Neural progenitor cell (in vitro differentiated cells): ENCODE measurements around the gene PPTC7. TPM values are rescaled to one million over a fixed set of nuclear protein-coding genes. Genes with fewer than 3 reads are reported as not detected.

Source experiments
- DNase-seq: peaks from one replicate; pipeline ENCODE4 v3.0.0-alpha.2; 2016; ENCODE audit warnings: low spot score
- H2AFZ ChIP-seq: fragments of 200-600 bp; sonication (generic); replicated peaks from 2 replicates; pipeline ENCODE4 v1.6.1; 2016; ENCODE audit warnings: antibody characterized with exemption
- H3F3A ChIP-seq: fragments of 200-600 bp; sonication (generic); 2 replicates; pipeline ENCODE4 v1.6.1; 2016; ENCODE audit warnings: antibody characterized with exemption, low read depth
- H3K27ac ChIP-seq: fragments of 200-600 bp; sonication (generic); 2 replicates; pipeline ENCODE4 v1.5.1; 2016; ENCODE audit warnings: mild to moderate bottlenecking
- H3K27me3 ChIP-seq: fragments of 200-600 bp; sonication (generic); 2 replicates; pipeline ENCODE4 v1.6.1; 2016; ENCODE audit warnings: mild to moderate bottlenecking, moderate library complexity
- H3K36me3 ChIP-seq: fragments of 200-600 bp; sonication (generic); 2 replicates; pipeline ENCODE4 v1.5.1; 2016
- H3K4me1 ChIP-seq: fragments of 200-600 bp; sonication (generic); 2 replicates; pipeline ENCODE4 v1.6.1; 2016; ENCODE audit warnings: mixed run types
- H3K4me2 ChIP-seq: fragments of 200-600 bp; sonication (generic); 2 replicates; pipeline ENCODE4 v1.6.1; 2016
- H3K4me3 ChIP-seq: fragments of 200-600 bp; sonication (generic); 2 replicates; pipeline ENCODE4 v1.5.1; 2016
- H3K79me2 ChIP-seq: fragments of 200-600 bp; sonication (generic); 2 replicates; pipeline ENCODE4 v1.6.1; 2016; ENCODE audit warnings: low read depth
- H3K9ac ChIP-seq: fragments of 200-600 bp; sonication (generic); 2 replicates; pipeline ENCODE4 v1.6.1; 2016
- H3K9me3 ChIP-seq: fragments of 200-600 bp; sonication (generic); 2 replicates; pipeline ENCODE4 v1.5.1; 2016; ENCODE audit warnings: low read depth
- H4K20me1 ChIP-seq: fragments of 200-600 bp; sonication (generic); 2 replicates; pipeline ENCODE4 v1.6.1; 2016; ENCODE audit warnings: low read depth
- H3K27ac Mint-ChIP-seq: 3 replicates; pipeline ENCODE4 v1.8.0; 2021; ENCODE audit warnings: mixed read lengths
- H3K27me3 Mint-ChIP-seq: 2 replicates; pipeline ENCODE4 v1.8.0; 2022; ENCODE audit warnings: low read depth, mild to moderate bottlenecking, inconsistent platforms, moderate library complexity, mixed read lengths; ENCODE audit not compliant: insufficient read depth
- H3K36me3 Mint-ChIP-seq: 3 replicates; pipeline ENCODE4 v1.8.0; 2021; ENCODE audit warnings: mixed read lengths
- H3K4me1 Mint-ChIP-seq: 3 replicates; pipeline ENCODE4 v1.8.0; 2021; ENCODE audit warnings: mixed read lengths
- H3K4me3 Mint-ChIP-seq: 3 replicates; pipeline ENCODE4 v1.8.0; 2021; ENCODE audit warnings: mild to moderate bottlenecking, moderate library complexity, mixed read lengths
- H3K9me3 Mint-ChIP-seq: 3 replicates; pipeline ENCODE4 v1.8.0; 2020; ENCODE audit warnings: mixed read lengths
- EZH2 ChIP-seq: fragments of 200-600 bp; sonication (generic); IDR thresholded peaks from 2 replicates; pipeline ENCODE4 v1.6.1; 2017; ENCODE audit warnings: antibody characterized with exemption, mild to moderate bottlenecking, moderate library complexity
- EZH2phosphoT487 ChIP-seq: fragments of 200-600 bp; sonication (generic); IDR thresholded peaks from 2 replicates; pipeline ENCODE4 v1.6.1; 2017; ENCODE audit warnings: antibody characterized with exemption
- total RNA-seq: library from RNA; depleted of rRNA; stranded (reverse); fragments of >200 nt; gene quantifications from 2 replicates; pipeline ENCODE4 v1.2.3, GENCODE V29; 2015; ENCODE audit warnings: low replicate concordance
- TF ChIP-seq, protein P1 (sequence below): fragments of 200-600 bp; sonication (generic); IDR thresholded peaks from 2 replicates; pipeline ENCODE4 v1.5.1; 2017; ENCODE audit warnings: antibody characterized with exemption, mild to moderate bottlenecking

The PPTC7 gene
- total RNA-seq, 1 donor from 2014 or later = 11.2 TPM

DNA sequence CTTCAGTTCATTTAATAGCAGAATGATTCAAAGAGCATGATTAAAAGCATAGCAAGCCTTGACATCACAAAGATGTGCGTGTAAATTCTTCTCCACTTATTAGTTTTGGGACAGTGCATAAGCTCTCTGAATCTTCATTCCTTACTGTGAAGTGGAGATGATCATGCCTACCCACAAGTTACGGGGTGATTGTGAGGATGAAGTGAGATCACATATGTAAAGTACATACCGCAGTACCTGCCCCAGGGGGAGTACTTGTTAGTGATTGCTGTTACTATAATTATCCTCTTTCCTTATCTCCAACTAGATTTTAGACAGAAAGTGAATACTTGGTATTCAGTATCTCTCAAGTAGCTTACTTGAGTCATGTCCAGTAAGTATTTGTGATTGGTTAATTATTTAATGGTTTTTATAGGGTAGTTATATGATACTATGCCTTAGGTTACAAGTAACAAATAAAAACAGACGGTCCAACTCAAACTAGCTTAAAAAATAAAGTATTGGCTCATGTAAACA is 75.0 kb downstream of the PPTC7 start:
- H3K4me1 Mint-ChIP-seq = no peaks in the 10 kb centered on the region
- Histone ChIP-seq H4K20me1 (no peaks in the 10 kb centered on the region), H2AFZ (no peak overlapping the region), H3K9ac (no peak overlapping the region), H3K9me3 (no peaks in the 10 kb centered on the region), H3K27ac (no peak overlapping the region), H3K4me3 (no peak overlapping the region), H3F3A (no peaks in the 10 kb centered on the region), H3K4me2 (no peak overlapping the region), H3K79me2 (no peaks in the 10 kb centered on the region), H3K27me3 (peaks cover 2% of the 10 kb centered on the region), H3K4me1 (no peaks in the 10 kb centered on the region), H3K36me3 (no peaks in the 10 kb centered on the region)
- H3K27ac Mint-ChIP-seq = no peak overlapping the region
- TF ChIP-seq, protein P1, sequence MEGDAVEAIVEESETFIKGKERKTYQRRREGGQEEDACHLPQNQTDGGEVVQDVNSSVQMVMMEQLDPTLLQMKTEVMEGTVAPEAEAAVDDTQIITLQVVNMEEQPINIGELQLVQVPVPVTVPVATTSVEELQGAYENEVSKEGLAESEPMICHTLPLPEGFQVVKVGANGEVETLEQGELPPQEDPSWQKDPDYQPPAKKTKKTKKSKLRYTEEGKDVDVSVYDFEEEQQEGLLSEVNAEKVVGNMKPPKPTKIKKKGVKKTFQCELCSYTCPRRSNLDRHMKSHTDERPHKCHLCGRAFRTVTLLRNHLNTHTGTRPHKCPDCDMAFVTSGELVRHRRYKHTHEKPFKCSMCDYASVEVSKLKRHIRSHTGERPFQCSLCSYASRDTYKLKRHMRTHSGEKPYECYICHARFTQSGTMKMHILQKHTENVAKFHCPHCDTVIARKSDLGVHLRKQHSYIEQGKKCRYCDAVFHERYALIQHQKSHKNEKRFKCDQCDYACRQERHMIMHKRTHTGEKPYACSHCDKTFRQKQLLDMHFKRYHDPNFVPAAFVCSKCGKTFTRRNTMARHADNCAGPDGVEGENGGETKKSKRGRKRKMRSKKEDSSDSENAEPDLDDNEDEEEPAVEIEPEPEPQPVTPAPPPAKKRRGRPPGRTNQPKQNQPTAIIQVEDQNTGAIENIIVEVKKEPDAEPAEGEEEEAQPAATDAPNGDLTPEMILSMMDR = no peak
- H3K27me3 Mint-ChIP-seq = no peaks in the 10 kb centered on the region
- no peak overlapping the region for H3K4me3 Mint-ChIP-seq
- DNase-seq = no peak
- H3K36me3 Mint-ChIP-seq = peaks cover 2% of the 10 kb centered on the region
- H3K9me3 Mint-ChIP-seq = no peaks in the 10 kb centered on the region

DNA sequence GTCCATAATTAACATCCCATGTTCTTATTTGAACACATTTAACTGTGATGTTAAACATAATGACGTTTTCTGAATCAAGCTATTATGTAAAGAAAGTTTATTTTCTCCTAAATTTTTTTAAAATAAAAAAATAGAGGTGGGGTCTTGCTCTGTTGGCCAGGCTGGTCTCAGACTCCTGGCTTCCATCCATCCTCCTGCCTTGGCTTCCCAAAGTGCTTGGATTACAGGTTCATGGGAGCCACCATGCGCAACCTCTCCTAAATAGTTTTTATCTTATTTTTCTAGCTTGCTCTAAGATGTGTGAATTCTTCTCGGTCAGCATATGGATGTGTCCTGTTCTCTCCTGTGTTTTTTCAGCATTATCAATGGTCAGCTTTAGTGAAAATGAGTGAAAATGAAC is 77.8 kb downstream of the PPTC7 start:
- H3K36me3 ChIP-seq = no peaks in the 10 kb centered on the region
- Mint-ChIP-seq H3K36me3 (peaks cover 11% of the 10 kb centered on the region), H3K4me3 (no peak overlapping the region), H3K27ac (no peak overlapping the region), H3K9me3 (peaks cover 10% of the 10 kb centered on the region), H3K4me1 (peaks cover 17% of the 10 kb centered on the region), H3K27me3 (peaks cover 8% of the 10 kb centered on the region)
- peaks cover under 1% of the 10 kb centered on the region for H3F3A ChIP-seq
- peaks cover 14% of the 10 kb centered on the region for H4K20me1 ChIP-seq
- no peak overlapping the region for H3K9ac ChIP-seq
- no peak overlapping the region for H3K4me3 ChIP-seq
- TF ChIP-seq EZH2 = no peak
- TF ChIP-seq, protein P1 = no peak
- no peak for TF ChIP-seq EZH2phosphoT487
- peaks cover 15% of the 10 kb centered on the region for H3K79me2 ChIP-seq
- no peak overlapping the region for H3K27ac ChIP-seq
- H3K27me3 ChIP-seq = peaks cover 11% of the 10 kb centered on the region
- H2AFZ ChIP-seq = no peak overlapping the region
- DNase-seq = no peak
- H3K4me1 ChIP-seq = peaks cover 8% of the 10 kb centered on the region
- H3K9me3 ChIP-seq = no peaks in the 10 kb centered on the region
- H3K4me2 ChIP-seq = no peak overlapping the region

DNA sequence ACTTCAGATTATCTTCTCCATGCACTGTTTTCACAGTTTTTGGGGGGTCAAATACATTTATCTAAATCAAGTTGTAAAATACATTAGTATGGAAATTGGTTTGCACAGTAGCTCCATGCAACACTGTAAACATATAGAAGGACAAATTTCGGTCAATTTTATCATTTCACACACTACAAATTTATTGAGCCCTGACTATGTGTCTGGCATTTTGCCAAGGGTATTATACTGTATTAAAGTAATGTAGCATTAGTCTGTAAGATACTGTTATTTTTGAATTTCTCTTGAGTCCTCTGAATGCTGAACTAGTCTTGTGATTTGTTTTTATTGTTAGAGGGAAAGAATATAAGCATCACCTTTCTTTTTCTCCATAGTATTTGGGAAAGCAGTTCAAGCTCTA is 79.7 kb downstream of the PPTC7 start:
- H3K9ac ChIP-seq = no peak overlapping the region
- Mint-ChIP-seq H3K9me3 (peaks cover 10% of the 10 kb centered on the region), H3K27ac (no peak overlapping the region), H3K4me1 (peaks cover 18% of the 10 kb centered on the region), H3K27me3 (peaks cover 8% of the 10 kb centered on the region), H3K36me3 (peaks cover 11% of the 10 kb centered on the region), H3K4me3 (no peak overlapping the region)
- no peak overlapping the region for H3K27ac ChIP-seq
- H3F3A ChIP-seq = peaks cover 10% of the 10 kb centered on the region
- H3K4me3 ChIP-seq = no peak overlapping the region
- H3K79me2 ChIP-seq = peaks cover 34% of the 10 kb centered on the region
- H3K4me1 ChIP-seq = peaks cover 11% of the 10 kb centered on the region
- peaks cover 16% of the 10 kb centered on the region for H4K20me1 ChIP-seq
- TF ChIP-seq, protein P1 = no peak
- TF ChIP-seq EZH2phosphoT487 (no peak), EZH2 (no peak)
- no peak for DNase-seq
- H3K27me3 ChIP-seq = peaks cover 11% of the 10 kb centered on the region
- no peak overlapping the region for H2AFZ ChIP-seq
- H3K4me2 ChIP-seq = no peak overlapping the region
- no peaks in the 10 kb centered on the region for H3K36me3 ChIP-seq
- no peaks in the 10 kb centered on the region for H3K9me3 ChIP-seq
